Measurements from ENCODE around the gene NADK. TPM values are rescaled to one million over a fixed set of nuclear protein-coding genes. Genes with fewer than 3 reads are reported as not detected.

The NADK gene
- total and polyA plus RNA-seq, 3 experiments from 2014 or later = 29.9 to 77.0 (median 75.4) TPM

DNA sequence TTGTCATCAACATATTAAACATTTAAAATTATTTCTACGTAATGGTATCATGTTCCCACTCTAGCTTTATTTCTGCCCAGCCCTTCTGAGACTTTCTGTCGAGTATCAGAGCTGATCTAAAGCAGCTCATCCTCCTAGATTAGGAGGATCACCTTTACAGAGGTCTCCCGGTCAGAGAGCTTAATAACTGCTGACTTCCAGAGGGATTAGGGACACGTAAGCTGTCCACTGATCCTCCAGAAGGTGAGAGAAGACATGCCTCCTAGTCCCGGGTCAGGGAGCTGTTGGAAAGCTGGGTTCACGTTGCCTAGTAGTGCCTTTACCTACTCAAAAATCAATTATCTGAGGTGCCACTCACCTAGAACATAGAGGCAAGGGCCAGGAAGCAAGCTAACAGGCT lies 31.2 kb upstream of the NADK start:
- Mint-ChIP-seq H3K4me1 (peaks cover 4 to 14% (median 8%) of the 10 kb centered on the region in 3 donors), H3K27ac (peak overlapping the region in 2 of 8 donors; percentile 19 to 75)
- POLR2A ChIA-PET = interaction anchor here (0.6 kb wide), 1 partner anchor 30 kb away, joined by 4 read pairs; no protein-coding TSS in a partner anchor

DNA sequence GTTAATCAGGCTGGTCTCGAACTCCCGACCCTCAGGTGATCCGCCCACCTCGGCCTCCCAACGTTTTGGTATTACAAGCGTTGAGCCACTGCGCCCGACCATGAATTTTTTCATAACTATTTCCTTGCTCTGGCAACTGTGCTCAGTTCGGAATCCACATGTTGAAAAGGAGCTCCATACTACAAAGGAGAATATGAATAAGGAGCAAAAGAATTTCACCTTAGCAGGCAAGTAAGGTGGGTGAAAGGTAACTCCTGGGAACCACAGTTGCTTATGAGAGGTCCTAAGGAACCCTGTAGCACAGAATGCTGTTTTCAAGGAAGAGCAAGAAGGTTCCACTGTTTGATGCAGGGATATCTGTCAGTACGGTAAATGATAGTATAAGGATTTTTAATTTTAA lies 29.9 kb upstream of the NADK start:
- Histone ChIP-seq H3K4me1 (ENCODE audit: insufficient read depth, low read length) (no peaks in the 10 kb centered on the region), H3K36me3 (ENCODE audit: insufficient read depth, low read length) (peaks cover 17% of the 10 kb centered on the region), H3K9me3 (ENCODE audit: low read length) (no peaks in the 10 kb centered on the region), H3K27me3 (ENCODE audit: insufficient read depth, low read length, poor library complexity, severe bottlenecking) (no peaks in the 10 kb centered on the region), H3K4me3 (ENCODE audit: low read length) (no peak overlapping the region), H3K27ac (ENCODE audit: low read depth, low read length) (no peak overlapping the region)
- CTCF ChIA-PET = no interaction called here
- Mint-ChIP-seq H3K27me3 (no peaks in the 10 kb centered on the region), H3K9me3 (no peaks in the 10 kb centered on the region), H3K4me1 (peaks cover 4 to 20% (median 11%) of the 10 kb centered on the region in 3 donors), H3K36me3 (peaks cover 0 to 67% (median 15%) of the 10 kb centered on the region in 3 donors), H3K27ac (peak overlapping the region in 3 of 8 donors; percentile 43 to 60 (median 58)), H3K4me3 (peak overlapping the region in 1 of 7 donors; percentile 38)
- POLR2A ChIA-PET = no interaction called here
- no peak for DNase-seq

More for the DNA sequence above, 31.2 kb upstream of the NADK start:
- H3K4me3 ChIP-seq (ENCODE audit: low read length) = no peak overlapping the region
- peaks cover 24% of the 10 kb centered on the region for H3K36me3 ChIP-seq (ENCODE audit: insufficient read depth, low read length)
- CTCF ChIA-PET = no interaction called here
- H3K4me3 Mint-ChIP-seq = no peak overlapping the region
- H3K9me3 ChIP-seq (ENCODE audit: low read length) = no peaks in the 10 kb centered on the region
- DNase-seq = no peak
- no peaks in the 10 kb centered on the region for H3K9me3 Mint-ChIP-seq
- H3K27me3 ChIP-seq (ENCODE audit: insufficient read depth, low read length, poor library complexity, severe bottlenecking) = no peaks in the 10 kb centered on the region
- no peak overlapping the region for H3K27ac ChIP-seq (ENCODE audit: low read depth, low read length)
- peaks cover 0 to 69% (median 12%) of the 10 kb centered on the region in 3 donors for H3K36me3 Mint-ChIP-seq
- no peaks in the 10 kb centered on the region for H3K27me3 Mint-ChIP-seq
- H3K4me1 ChIP-seq (ENCODE audit: insufficient read depth, low read length) = no peaks in the 10 kb centered on the region

DNA sequence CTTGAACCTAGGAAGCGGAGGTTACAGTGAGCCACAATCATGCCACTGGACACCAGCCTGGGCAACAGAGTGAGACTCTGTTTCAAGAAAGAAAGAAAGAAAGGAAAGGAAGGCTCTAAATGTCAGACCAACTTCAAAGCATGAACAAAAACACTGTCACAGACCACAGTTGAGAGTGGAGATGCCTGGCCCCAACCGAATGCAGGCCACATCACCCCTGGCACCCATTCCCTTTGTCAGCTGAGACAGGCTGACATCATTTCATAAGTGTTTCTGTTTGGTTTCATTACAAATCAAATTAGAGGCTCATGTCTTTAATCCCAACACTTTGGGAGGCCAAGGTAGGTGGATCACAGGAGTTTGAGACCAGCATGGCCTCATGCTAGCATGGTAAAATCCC lies 28.6 kb upstream of the NADK start:
- CTCF ChIA-PET = interaction anchor here (1.1 kb wide), 1 partner anchor 99 kb away, joined by 3 read pairs; no protein-coding TSS in a partner anchor
- Mint-ChIP-seq H3K27ac (peak overlapping the region in 1 of 8 donors; percentile 17), H3K27me3 (no peaks in the 10 kb centered on the region), H3K4me3 (no peak overlapping the region), H3K9me3 (no peaks in the 10 kb centered on the region), H3K36me3 (peaks cover 0 to 66% (median 18%) of the 10 kb centered on the region in 3 donors), H3K4me1 (peaks cover 11 to 24% (median 20%) of the 10 kb centered on the region in 3 donors)
- H3K27me3 ChIP-seq (ENCODE audit: insufficient read depth, low read length, poor library complexity, severe bottlenecking) = no peaks in the 10 kb centered on the region
- H3K4me3 ChIP-seq (ENCODE audit: low read length) = no peak overlapping the region
- no peaks in the 10 kb centered on the region for H3K4me1 ChIP-seq (ENCODE audit: insufficient read depth, low read length)
- POLR2A ChIA-PET = no interaction called here
- DNase-seq = no peak
- H3K9me3 ChIP-seq (ENCODE audit: low read length) = no peaks in the 10 kb centered on the region
- H3K36me3 ChIP-seq (ENCODE audit: insufficient read depth, low read length) = peaks cover 24% of the 10 kb centered on the region
- no peak overlapping the region for H3K27ac ChIP-seq (ENCODE audit: low read depth, low read length)

DNA sequence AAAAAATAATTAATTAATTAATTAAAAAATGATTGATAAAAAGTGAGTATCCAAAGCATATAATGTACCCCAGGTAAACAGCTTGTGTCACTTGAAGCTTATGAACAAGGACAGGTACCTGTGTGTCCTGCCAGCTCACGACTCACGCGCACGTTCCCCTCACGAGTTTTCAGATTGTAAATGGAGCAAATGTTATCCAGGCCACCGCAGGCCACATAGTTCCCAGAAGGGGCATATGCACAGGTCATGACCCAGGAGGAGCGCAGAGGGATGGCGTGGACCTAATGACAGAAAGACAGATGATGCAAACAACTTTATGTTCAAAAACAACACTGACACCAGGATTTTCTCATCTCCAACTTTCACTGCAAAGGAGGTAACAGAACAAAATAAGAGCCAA lies 26.0 kb upstream of the NADK start:
- no peak overlapping the region for H3K4me3 Mint-ChIP-seq
- Histone ChIP-seq H3K27me3 (ENCODE audit: insufficient read depth, low read length, poor library complexity, severe bottlenecking) (no peaks in the 10 kb centered on the region), H3K27ac (ENCODE audit: low read depth, low read length) (no peak overlapping the region), H3K36me3 (ENCODE audit: insufficient read depth, low read length) (peaks cover 35% of the 10 kb centered on the region), H3K4me1 (ENCODE audit: insufficient read depth, low read length) (no peaks in the 10 kb centered on the region), H3K9me3 (ENCODE audit: low read length) (no peaks in the 10 kb centered on the region), H3K4me3 (ENCODE audit: low read length) (no peak overlapping the region)
- peak overlapping the region in 5 of 8 donors; percentile 15 to 75 (median 66) for H3K27ac Mint-ChIP-seq
- H3K9me3 Mint-ChIP-seq = no peaks in the 10 kb centered on the region
- peaks cover 0 to 78% (median 26%) of the 10 kb centered on the region in 3 donors for H3K36me3 Mint-ChIP-seq
- ChIA-PET POLR2A (interaction anchor here (0.6 kb wide), 1 partner anchor 9 kb away, joined by 4 read pairs; no protein-coding TSS in a partner anchor), CTCF (no interaction called here)
- DNase-seq = no peak
- no peaks in the 10 kb centered on the region for H3K27me3 Mint-ChIP-seq
- H3K4me1 Mint-ChIP-seq = peaks cover 19 to 48% (median 37%) of the 10 kb centered on the region in 3 donors

DNA sequence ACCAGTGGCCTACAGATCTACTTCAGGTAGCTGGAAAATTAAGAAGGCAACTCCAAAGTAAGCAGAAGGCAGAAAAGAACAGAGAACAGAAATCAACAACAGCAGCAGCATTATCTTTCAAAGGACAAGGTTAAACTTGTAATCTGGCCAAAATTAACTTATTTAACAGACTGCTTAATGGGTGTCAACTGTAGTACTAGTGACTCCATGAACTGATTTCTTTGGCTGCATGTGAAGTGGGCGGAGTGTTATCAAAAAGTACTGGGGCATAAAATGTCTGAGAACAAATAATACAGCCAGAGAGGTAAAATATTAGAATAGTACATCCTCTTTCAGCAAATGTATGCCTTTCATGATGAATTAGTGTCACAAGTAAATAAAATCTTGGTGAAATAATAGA lies 24.6 kb upstream of the NADK start:
- DNase-seq = no peak
- Histone ChIP-seq H3K9me3 (ENCODE audit: low read length) (no peaks in the 10 kb centered on the region), H3K36me3 (ENCODE audit: insufficient read depth, low read length) (peaks cover 37% of the 10 kb centered on the region), H3K27me3 (ENCODE audit: insufficient read depth, low read length, poor library complexity, severe bottlenecking) (no peaks in the 10 kb centered on the region), H3K4me1 (ENCODE audit: insufficient read depth, low read length) (no peaks in the 10 kb centered on the region), H3K27ac (ENCODE audit: low read depth, low read length) (no peak overlapping the region), H3K4me3 (ENCODE audit: low read length) (no peak overlapping the region)
- POLR2A ChIA-PET = no interaction called here
- no peaks in the 10 kb centered on the region for H3K27me3 Mint-ChIP-seq
- H3K27ac Mint-ChIP-seq = peak overlapping the region in 5 of 8 donors; percentile 37 to 77 (median 62)
- no peak overlapping the region for H3K4me3 Mint-ChIP-seq
- CTCF ChIA-PET = no interaction called here
- H3K36me3 Mint-ChIP-seq = peaks cover 0 to 80% (median 26%) of the 10 kb centered on the region in 3 donors
- H3K9me3 Mint-ChIP-seq = no peaks in the 10 kb centered on the region
- H3K4me1 Mint-ChIP-seq = peaks cover 20 to 46% (median 37%) of the 10 kb centered on the region in 3 donors

DNA sequence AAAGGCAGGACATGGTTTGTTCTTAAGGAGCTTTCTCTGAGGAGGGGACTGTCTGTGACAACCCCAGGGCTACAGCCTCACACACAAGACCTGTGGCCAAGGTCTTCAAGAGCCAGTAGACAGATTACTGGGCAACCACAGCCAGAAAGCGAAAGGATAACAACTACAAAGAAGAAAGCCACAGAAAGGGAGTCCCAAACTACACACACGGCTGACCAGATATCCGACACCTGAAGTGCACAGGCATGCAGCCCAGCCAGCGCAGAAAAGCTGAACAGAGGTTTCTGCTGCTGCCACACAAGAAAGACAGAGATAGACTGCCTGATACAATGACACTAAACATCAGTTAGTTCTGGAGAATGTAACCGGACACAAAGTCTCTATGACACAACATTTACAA lies 21.4 kb upstream of the NADK start:
- H3K9me3 ChIP-seq (ENCODE audit: low read length) = no peaks in the 10 kb centered on the region
- Mint-ChIP-seq H3K9me3 (no peaks in the 10 kb centered on the region), H3K36me3 (peaks cover 0 to 81% (median 22%) of the 10 kb centered on the region in 3 donors), H3K4me1 (peaks cover 22 to 46% (median 35%) of the 10 kb centered on the region in 3 donors), H3K27ac (peak overlapping the region in 5 of 8 donors; percentile 26 to 78 (median 42)), H3K27me3 (peaks cover 0 to 2% of the 10 kb centered on the region in 2 donors), H3K4me3 (no peak overlapping the region)
- H3K4me1 ChIP-seq (ENCODE audit: insufficient read depth, low read length) = no peaks in the 10 kb centered on the region
- ChIA-PET POLR2A (no interaction called here), CTCF (no interaction called here)
- peaks cover 33% of the 10 kb centered on the region for H3K36me3 ChIP-seq (ENCODE audit: insufficient read depth, low read length)
- no peak overlapping the region for H3K27ac ChIP-seq (ENCODE audit: low read depth, low read length)
- H3K27me3 ChIP-seq (ENCODE audit: insufficient read depth, low read length, poor library complexity, severe bottlenecking) = no peaks in the 10 kb centered on the region
- DNase-seq = no peak
- no peak overlapping the region for H3K4me3 ChIP-seq (ENCODE audit: low read length)

DNA sequence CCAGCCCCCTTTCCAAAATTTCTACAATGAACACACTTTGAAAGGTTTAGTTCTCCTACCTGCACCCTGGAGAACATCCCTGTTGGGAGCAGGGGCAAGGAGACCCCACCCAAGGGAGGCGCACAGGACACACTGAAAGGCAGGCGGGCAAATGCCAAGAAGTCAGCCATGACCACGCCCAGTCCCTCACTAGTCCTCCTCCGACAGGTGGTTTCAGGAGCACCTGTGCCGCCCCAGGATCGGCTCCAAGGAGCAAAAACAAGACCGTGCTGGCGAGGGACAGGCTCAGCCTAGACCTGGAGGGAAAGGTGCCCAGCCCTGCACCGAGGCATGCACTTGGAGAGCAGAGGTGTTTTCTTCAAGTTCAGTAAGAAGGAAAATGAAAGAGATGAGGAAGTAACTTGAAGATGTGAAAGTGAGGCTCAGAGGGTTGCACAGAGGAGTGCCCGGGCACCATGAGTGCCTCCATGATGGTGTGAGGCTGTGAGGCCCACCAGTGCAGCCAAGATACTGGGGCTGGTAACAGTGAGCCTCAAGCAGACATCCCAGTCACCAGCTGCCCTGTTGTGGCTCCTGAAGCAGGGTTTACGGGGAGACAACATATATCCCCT lies 19.6 kb upstream of the NADK start:
- ChIA-PET CTCF (interaction anchor here (1.2 kb wide), 1 partner anchor 108 kb away, joined by 3 read pairs; no protein-coding TSS in a partner anchor), POLR2A (interaction anchor here (0.5 to 0.9 kb wide), 2 partner anchors 17 to 340 kb away, joined by 3 to 5 read pairs; no protein-coding TSS in a partner anchor)
- Mint-ChIP-seq H3K4me3 (no peak overlapping the region), H3K4me1 (peaks cover 25 to 44% (median 34%) of the 10 kb centered on the region in 3 donors), H3K36me3 (peaks cover 0 to 84% (median 18%) of the 10 kb centered on the region in 3 donors), H3K27ac (peak overlapping the region in 2 of 8 donors; percentile 41 to 76), H3K27me3 (peaks cover 0 to 2% of the 10 kb centered on the region in 2 donors), H3K9me3 (no peaks in the 10 kb centered on the region)
- Histone ChIP-seq H3K4me1 (ENCODE audit: insufficient read depth, low read length) (no peaks in the 10 kb centered on the region), H3K9me3 (ENCODE audit: low read length) (no peaks in the 10 kb centered on the region), H3K27ac (ENCODE audit: low read depth, low read length) (no peak overlapping the region), H3K4me3 (ENCODE audit: low read length) (no peak overlapping the region), H3K36me3 (ENCODE audit: insufficient read depth, low read length) (peaks cover 32% of the 10 kb centered on the region), H3K27me3 (ENCODE audit: insufficient read depth, low read length, poor library complexity, severe bottlenecking) (no peaks in the 10 kb centered on the region)
- DNase-seq = no peak

DNA sequence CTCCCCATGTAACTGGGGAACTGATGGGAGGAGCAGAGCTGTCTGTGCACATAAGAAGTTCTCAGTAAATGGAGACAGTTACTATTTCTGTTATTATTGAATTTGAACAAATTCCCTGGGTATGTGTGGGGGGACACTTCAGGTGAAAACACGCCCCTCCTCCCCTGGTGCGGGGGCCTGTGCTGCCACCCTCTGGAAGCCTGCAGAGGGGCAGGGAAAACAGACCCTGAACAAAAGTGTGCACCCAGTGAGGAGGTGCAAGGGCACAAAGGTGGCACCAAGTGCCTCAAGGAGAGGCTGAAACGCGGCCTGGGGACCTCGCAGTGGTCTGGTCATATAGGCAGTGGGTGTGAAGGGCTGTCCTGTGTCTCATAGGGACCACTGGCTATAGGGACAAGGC lies 18.2 kb upstream of the NADK start:
- POLR2A ChIA-PET = no interaction called here
- no peak overlapping the region for H3K4me3 Mint-ChIP-seq
- no peak overlapping the region for H3K4me3 ChIP-seq (ENCODE audit: low read length)
- H3K27ac Mint-ChIP-seq = peak overlapping the region in 6 of 8 donors; percentile 14 to 62 (median 38)
- H3K36me3 Mint-ChIP-seq = peaks cover 0 to 84% (median 11%) of the 10 kb centered on the region in 3 donors
- CTCF ChIA-PET = interaction anchor here (1.0 kb wide), 1 partner anchor 17 kb away, joined by 3 read pairs; no protein-coding TSS in a partner anchor
- H3K9me3 ChIP-seq (ENCODE audit: low read length) = no peaks in the 10 kb centered on the region
- DNase-seq = peak in 2 of 5 donors; percentile 5 to 36
- H3K9me3 Mint-ChIP-seq = no peaks in the 10 kb centered on the region
- H3K27me3 ChIP-seq (ENCODE audit: insufficient read depth, low read length, poor library complexity, severe bottlenecking) = no peaks in the 10 kb centered on the region
- peaks cover 0 to 2% of the 10 kb centered on the region in 2 donors for H3K27me3 Mint-ChIP-seq
- peaks cover 18 to 33% (median 22%) of the 10 kb centered on the region in 3 donors for H3K4me1 Mint-ChIP-seq
- H3K4me1 ChIP-seq (ENCODE audit: insufficient read depth, low read length) = no peaks in the 10 kb centered on the region
- H3K36me3 ChIP-seq (ENCODE audit: insufficient read depth, low read length) = peaks cover 40% of the 10 kb centered on the region
- no peak overlapping the region for H3K27ac ChIP-seq (ENCODE audit: low read depth, low read length)

Data from CD8-positive, alpha-beta memory T cell (primary cell).